Measurements from ENCODE around the gene CDC42BPG.

CDC42BPG gene

GRCh38 chr11:64799256-64799622 is 45.2 kb downstream of the CDC42BPG start:
- TF ChIP-seq CTCF (IDR thresholded peaks at IDR 0.05): no peak

DNA sequence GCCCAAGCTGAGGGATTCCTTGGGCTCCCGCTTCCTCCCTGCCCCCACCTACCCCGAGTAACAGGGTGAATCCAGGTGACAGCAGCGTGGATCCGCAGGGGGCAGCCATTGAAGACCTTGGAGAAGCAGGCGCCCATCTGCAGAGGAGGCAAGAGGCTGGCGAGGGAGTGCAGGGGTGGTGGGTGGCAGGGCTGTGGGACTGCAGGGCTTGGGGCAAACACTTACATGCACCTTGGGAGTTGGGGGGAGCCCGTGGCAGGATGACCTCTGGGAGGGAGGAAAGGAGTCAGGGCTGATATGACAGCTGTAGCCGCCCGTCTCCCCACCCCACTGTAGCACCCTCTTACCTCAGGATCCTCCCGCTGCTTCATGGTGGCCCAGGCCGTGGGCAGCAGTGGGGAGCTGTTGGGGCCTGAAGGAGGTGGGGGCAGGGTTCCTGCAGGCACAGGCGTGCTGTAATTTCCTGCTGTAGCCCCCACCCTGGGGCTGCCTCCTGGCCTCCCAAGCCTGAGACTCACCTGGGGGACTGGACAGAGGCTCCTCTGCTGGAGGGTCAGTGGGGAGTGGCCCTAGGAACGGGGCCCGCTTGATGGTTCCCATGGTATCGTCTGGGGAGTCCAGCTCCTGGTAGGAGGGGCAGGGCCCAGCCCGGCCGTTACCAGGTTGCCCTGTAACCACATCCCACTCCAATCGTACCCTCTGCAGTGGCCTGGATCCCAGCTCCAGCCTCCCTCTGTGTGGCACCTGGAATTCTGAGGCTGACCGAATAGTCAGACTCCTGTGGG is 47.5 kb downstream of the CDC42BPG start:
- TF ChIP-seq CTCF (IDR thresholded peaks at IDR 0.05): no peak

DNA sequence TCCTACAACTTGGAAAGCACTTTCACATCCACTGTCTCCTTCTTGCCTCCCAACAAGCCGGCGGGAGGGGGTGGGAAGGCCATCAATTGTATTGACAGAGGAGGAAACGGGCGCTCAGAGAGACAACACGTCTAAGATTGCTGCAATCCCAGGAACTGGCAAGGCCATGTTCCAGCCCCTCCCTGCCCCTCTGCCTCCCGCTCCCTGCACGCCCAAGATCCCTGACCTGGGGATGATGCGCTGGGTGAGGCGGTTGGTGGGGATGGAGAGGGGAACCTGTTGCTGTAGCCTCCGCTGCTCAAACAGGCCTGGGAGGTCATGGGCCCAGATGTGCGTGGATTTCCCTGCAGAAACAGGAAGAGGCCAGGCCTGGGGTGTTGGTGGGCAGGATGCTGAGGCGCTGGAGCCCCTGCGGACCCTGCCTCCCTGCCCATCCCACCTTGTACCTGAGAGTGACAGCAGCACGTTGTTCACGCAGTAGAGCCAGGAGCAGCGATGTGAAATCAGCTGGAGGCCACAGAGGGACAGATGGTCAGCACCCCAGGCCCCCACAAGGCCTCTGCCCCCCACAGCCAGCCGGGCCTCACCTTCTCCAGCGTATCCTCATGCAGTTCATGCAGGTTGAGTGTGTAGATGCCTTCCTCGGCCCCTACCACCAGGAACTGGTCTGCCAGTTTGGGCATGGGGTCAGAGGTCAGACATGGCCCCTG is 48.3 kb downstream of the CDC42BPG start:
- no peak for TF ChIP-seq CTCF (IDR thresholded peaks at IDR 0.05)

GRCh38 chr11:64794526-64794925 is 49.9 kb downstream of the CDC42BPG start:
- no peak for TF ChIP-seq CTCF (IDR thresholded peaks at IDR 0.05)

DNA sequence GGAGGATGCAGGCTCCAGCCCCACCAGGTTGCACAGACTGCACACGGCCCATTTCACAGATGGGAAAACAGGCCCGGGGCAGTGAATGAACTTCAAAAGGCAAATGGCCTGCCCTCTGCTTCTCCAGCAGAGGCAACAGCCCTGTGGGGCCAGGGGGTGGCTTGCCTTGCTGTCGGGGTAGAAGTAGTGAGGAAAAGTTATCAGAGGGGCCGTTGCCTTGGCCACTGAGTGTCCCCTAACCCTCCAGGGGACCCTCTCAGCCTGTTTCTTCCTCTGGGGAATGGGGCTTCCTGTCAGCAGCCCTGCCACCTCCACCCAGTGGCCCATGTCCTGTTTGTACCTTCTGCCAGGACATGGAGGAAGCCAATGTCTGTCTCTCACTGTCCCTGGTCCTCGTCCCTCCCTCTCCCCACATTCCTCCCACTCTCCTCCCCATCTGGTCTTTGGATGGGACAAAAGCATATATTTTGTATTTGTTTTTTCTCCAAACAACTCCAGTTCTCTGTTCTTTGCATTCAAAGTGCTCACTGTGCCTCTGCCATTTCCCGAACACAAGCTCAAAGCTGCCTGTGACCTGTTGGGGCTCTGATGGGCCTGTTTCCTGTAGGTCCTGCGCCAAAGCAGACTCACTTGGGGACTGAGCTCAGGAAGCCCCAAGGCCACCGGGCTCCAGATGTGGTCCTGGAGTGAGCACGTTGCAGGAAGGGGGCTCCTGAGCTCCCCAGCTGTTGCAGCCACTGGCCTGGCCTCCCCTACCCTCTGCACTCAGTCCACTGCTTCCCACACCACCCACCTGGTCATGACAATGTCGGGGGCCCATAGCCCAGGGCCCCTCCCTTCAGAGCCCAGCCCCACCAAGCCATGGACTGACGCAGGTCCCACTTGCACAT is 50.9 kb downstream of the CDC42BPG start:
- no peak for TF ChIP-seq CTCF (IDR thresholded peaks at IDR 0.05)

GRCh38 chr11:64792482-64792881 is 52.0 kb downstream of the CDC42BPG start:
- no peak for TF ChIP-seq CTCF (IDR thresholded peaks at IDR 0.05)

- no peak for TF ChIP-seq CTCF (IDR thresholded peaks at IDR 0.05)
Observed at GRCh38 chr11:64791781-64792291, 52.6 kb downstream of the CDC42BPG start.
